ENCODE results near the gene CLCN3. TPM values are rescaled to one million over a fixed set of nuclear protein-coding genes. Genes with fewer than 3 reads are reported as not detected.

The CLCN3 gene
- total RNA-seq, 1 donor from 2014 or later = 44.8 TPM

- H3K4me3 ChIP-seq = no peak overlapping the region
- no peak overlapping the region for H3K9ac ChIP-seq
- H3K27me3 ChIP-seq = no peaks in the 10 kb centered on the region
- H3K4me2 ChIP-seq = no peak overlapping the region
- DNase-seq (ENCODE audit: low spot score) = no peak
- no peak overlapping the region for H3K27ac ChIP-seq
- Mint-ChIP-seq H3K27me3 (ENCODE audit: insufficient read depth, low read depth) (no peaks in the 10 kb centered on the region), H3K36me3 (peaks cover 3% of the 10 kb centered on the region), H3K9me3 (peaks cover 3% of the 10 kb centered on the region), H3K4me3 (no peak overlapping the region), H3K27ac (no peak overlapping the region), H3K4me1 (no peaks in the 10 kb centered on the region)
- H3K9me3 ChIP-seq (ENCODE audit: low read depth) = no peaks in the 10 kb centered on the region
- no peaks in the 10 kb centered on the region for H3F3A ChIP-seq (ENCODE audit: low read depth)
- no peaks in the 10 kb centered on the region for H4K20me1 ChIP-seq (ENCODE audit: low read depth)
- H3K79me2 ChIP-seq (ENCODE audit: low read depth) = peaks cover 43% of the 10 kb centered on the region
- H3K4me1 ChIP-seq = no peaks in the 10 kb centered on the region
- TF ChIP-seq CTCF (IDR thresholded peaks at IDR 0.05) (no peak), EZH2 (IDR thresholded peaks at IDR 0.05) (no peak), EZH2phosphoT487 (IDR thresholded peaks at IDR 0.05) (no peak)
- H3K36me3 ChIP-seq = no peaks in the 10 kb centered on the region
- no peak overlapping the region for H2AFZ ChIP-seq (replicated peaks)
These were observed 32.2 kb downstream of the CLCN3 start for GRCh38 chr4:169652535-169652934.

GRCh38 chr4:169655401-169655800, 35.0 kb downstream of the CLCN3 start:
- no peak overlapping the region for H3K27ac Mint-ChIP-seq
- H4K20me1 ChIP-seq (ENCODE audit: low read depth) = no peaks in the 10 kb centered on the region
- no peak for TF ChIP-seq EZH2phosphoT487 (IDR thresholded peaks at IDR 0.05)
- TF ChIP-seq EZH2 (IDR thresholded peaks at IDR 0.05) = no peak
- no peak for TF ChIP-seq CTCF (IDR thresholded peaks at IDR 0.05)

GRCh38 chr4:169657470-169658107, 37.2 kb downstream of the CLCN3 start:
- no peaks in the 10 kb centered on the region for H3K36me3 ChIP-seq
- no peak for TF ChIP-seq EZH2phosphoT487 (IDR thresholded peaks at IDR 0.05)
- TF ChIP-seq CTCF (IDR thresholded peaks at IDR 0.05) = no peak
- TF ChIP-seq EZH2 (IDR thresholded peaks at IDR 0.05) = no peak
- H3K4me1 Mint-ChIP-seq = peaks cover 17% of the 10 kb centered on the region
- no peaks in the 10 kb centered on the region for H3K27me3 Mint-ChIP-seq (ENCODE audit: insufficient read depth, low read depth)
- H3F3A ChIP-seq (ENCODE audit: low read depth) = peaks cover 17% of the 10 kb centered on the region
- H2AFZ ChIP-seq (replicated peaks) = no peak overlapping the region
- DNase-seq (ENCODE audit: low spot score) = no peak
- no peaks in the 10 kb centered on the region for H4K20me1 ChIP-seq (ENCODE audit: low read depth)
- peaks cover 3% of the 10 kb centered on the region for H3K9me3 Mint-ChIP-seq
- H3K4me1 ChIP-seq = peaks cover 25% of the 10 kb centered on the region
- H3K79me2 ChIP-seq (ENCODE audit: low read depth) = peaks cover 69% of the 10 kb centered on the region
- no peak overlapping the region for H3K27ac Mint-ChIP-seq
- no peaks in the 10 kb centered on the region for H3K9me3 ChIP-seq (ENCODE audit: low read depth)
- no peaks in the 10 kb centered on the region for H3K27me3 ChIP-seq
- no peak overlapping the region for H3K27ac ChIP-seq
- no peak overlapping the region for H3K4me3 ChIP-seq
- H3K9ac ChIP-seq = no peak overlapping the region
- no peak overlapping the region for H3K4me2 ChIP-seq
- H3K4me3 Mint-ChIP-seq = no peak overlapping the region
- peaks cover 3% of the 10 kb centered on the region for H3K36me3 Mint-ChIP-seq

More at GRCh38 chr4:169655401-169655800, 35.0 kb downstream of the CLCN3 start:
- Histone ChIP-seq H3K4me3 (no peak overlapping the region), H3K27ac (no peak overlapping the region), H2AFZ (replicated peaks) (no peak overlapping the region), H3K9ac (no peak overlapping the region), H3K4me2 (no peak overlapping the region), H3K79me2 (ENCODE audit: low read depth) (peaks cover 51% of the 10 kb centered on the region), H3K9me3 (ENCODE audit: low read depth) (no peaks in the 10 kb centered on the region), H3K27me3 (no peaks in the 10 kb centered on the region), H3K4me1 (peaks cover 19% of the 10 kb centered on the region), H3K36me3 (no peaks in the 10 kb centered on the region), H3F3A (ENCODE audit: low read depth) (peaks cover 15% of the 10 kb centered on the region)
- H3K9me3 Mint-ChIP-seq = peaks cover 3% of the 10 kb centered on the region
- H3K4me1 Mint-ChIP-seq = peaks cover 9% of the 10 kb centered on the region
- H3K4me3 Mint-ChIP-seq = no peak overlapping the region
- no peak for DNase-seq (ENCODE audit: low spot score)
- no peaks in the 10 kb centered on the region for H3K27me3 Mint-ChIP-seq (ENCODE audit: insufficient read depth, low read depth)
- peaks cover 3% of the 10 kb centered on the region for H3K36me3 Mint-ChIP-seq
